RWPE2 (cell line): ENCODE results near the gene VPS9D1.
A peak's percentile ranks its signal among the peaks of the same experiment; 100 is the strongest.
"Not testable (repeated sequence)": the region's sequence is repeated elsewhere in the genome, so short reads cannot be mapped to it uniquely, and the experiment has no call there.

ENCODE experiments used
- ATAC-seq: fragments of 200-7000 bp; cut with Tn5 transposase; 3 replicates; pipeline ENCODE4 v1.9.1; 2021; ENCODE audit warnings: low read depth
- DNase-seq: peaks from one replicate; pipeline ENCODE4 v3.0.0-alpha.2; 2020; ENCODE audit warnings: low spot score
- H3K27ac ChIP-seq: fragments of 450-650 bp; 2 replicates; pipeline ENCODE4 v1.5.1; 2017; ENCODE audit warnings: mild to moderate bottlenecking; ENCODE audit not compliant: poor library complexity, severe bottlenecking
- H3K27me3 ChIP-seq: fragments of 250-450 bp; sonication (Bioruptor Pico); 2 replicates; pipeline ENCODE4 v1.5.1; 2021; ENCODE audit warnings: mild to moderate bottlenecking, moderate library complexity; ENCODE audit not compliant: insufficient read depth, poor library complexity, severe bottlenecking
- H3K36me3 ChIP-seq: fragments of 250-450 bp; sonication (Bioruptor Pico); 2 replicates; pipeline ENCODE4 v1.5.1; 2020; ENCODE audit warnings: low read depth, mild to moderate bottlenecking, moderate library complexity
- H3K4me1 ChIP-seq: fragments of 250-450 bp; sonication (Bioruptor Pico); 2 replicates; pipeline ENCODE4 v1.5.1; 2021; ENCODE audit warnings: mild to moderate bottlenecking, moderate library complexity; ENCODE audit not compliant: insufficient read depth, poor library complexity, severe bottlenecking
- H3K4me3 ChIP-seq: fragments of 250-450 bp; sonication (Bioruptor Pico); 2 replicates; pipeline ENCODE4 v1.5.1; 2021; ENCODE audit warnings: mild to moderate bottlenecking, moderate library complexity; ENCODE audit not compliant: severe bottlenecking
- H3K9me3 ChIP-seq: fragments of 250-450 bp; sonication (Bioruptor Pico); 2 replicates; pipeline ENCODE4 v1.5.1; 2021; ENCODE audit warnings: mild to moderate bottlenecking, moderate library complexity; ENCODE audit not compliant: severe bottlenecking
- TF ChIP-seq, protein P1 (sequence below): fragments of 450-650 bp; IDR thresholded peaks from one replicate; pipeline ENCODE4 v1.5.1; 2017; ENCODE audit warnings: mild to moderate bottlenecking, moderate library complexity; ENCODE audit not compliant: poor library complexity, severe bottlenecking

The VPS9D1 gene

DNA sequence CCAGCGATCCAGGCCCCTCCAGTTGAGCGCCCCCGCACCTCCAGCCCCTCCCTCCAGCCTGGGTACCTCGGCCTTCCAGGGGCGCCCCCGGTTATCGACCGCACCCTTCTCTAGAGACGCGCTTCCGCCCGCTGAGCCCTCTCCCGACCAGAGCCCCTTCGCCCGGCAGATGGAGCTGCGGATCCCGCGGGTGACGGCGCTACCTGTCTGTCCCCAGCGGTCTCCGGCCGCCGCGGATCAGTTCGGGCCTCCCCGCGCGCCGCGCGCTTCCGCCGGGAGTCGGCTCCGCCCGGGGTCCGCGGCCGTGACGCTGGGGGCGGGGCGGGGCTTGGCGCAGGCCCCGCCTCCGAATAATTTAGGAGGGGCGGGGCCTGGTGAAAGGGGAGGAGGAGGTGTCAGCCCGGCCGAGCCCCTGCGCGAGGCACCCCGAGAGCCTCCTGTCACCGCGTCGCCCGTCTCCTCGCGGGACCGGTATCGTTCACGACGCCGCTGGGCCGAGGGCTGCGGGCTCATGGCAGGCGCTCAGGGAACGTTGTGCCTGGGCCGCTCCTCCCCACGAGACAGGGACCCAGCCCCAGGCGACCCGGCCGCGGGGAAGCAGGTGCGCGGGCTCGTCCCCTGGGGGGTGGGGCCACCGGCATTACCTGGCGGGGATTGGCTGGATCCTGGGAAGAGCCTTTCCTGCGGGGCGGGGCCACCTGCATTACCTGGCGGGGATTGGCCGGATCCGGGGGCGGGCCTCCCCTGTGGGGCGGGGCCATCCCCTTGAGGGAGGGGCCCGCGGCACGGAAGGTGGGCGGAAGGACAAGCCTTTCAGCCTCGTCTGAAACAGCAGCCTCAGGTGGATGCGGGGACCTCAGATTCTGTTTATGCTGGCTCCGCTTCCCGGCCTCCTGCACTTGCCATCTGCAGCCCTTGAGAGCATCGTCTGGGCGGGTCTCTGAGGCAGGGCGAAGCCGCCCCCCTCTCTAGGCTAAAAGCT lies 19.0 kb downstream of the VPS9D1 start, which contains the start of gene SPATA2L:
Gene SPATA2L, minus strand, starts transcription at position 281 of the 982 bp plus-strand sequence. CDS start 473 bp downstream, outside the sequence.
- DNase-seq (peak; percentile 98), ATAC-seq (peak; percentile 64)
- Histone ChIP-seq H3K27me3 (no peaks in the 10 kb centered on the region), H3K4me3 (peak within 1 kb of the TSS; percentile 59), H3K27ac (peak within 1 kb of the TSS; percentile 41), H3K4me1 (no peaks in the 10 kb centered on the region), H3K36me3 (no peaks in the 10 kb centered on the region), H3K9me3 (no peaks in the 10 kb centered on the region)
- TF ChIP-seq, protein P1, sequence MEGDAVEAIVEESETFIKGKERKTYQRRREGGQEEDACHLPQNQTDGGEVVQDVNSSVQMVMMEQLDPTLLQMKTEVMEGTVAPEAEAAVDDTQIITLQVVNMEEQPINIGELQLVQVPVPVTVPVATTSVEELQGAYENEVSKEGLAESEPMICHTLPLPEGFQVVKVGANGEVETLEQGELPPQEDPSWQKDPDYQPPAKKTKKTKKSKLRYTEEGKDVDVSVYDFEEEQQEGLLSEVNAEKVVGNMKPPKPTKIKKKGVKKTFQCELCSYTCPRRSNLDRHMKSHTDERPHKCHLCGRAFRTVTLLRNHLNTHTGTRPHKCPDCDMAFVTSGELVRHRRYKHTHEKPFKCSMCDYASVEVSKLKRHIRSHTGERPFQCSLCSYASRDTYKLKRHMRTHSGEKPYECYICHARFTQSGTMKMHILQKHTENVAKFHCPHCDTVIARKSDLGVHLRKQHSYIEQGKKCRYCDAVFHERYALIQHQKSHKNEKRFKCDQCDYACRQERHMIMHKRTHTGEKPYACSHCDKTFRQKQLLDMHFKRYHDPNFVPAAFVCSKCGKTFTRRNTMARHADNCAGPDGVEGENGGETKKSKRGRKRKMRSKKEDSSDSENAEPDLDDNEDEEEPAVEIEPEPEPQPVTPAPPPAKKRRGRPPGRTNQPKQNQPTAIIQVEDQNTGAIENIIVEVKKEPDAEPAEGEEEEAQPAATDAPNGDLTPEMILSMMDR: peak; percentile 34

DNA sequence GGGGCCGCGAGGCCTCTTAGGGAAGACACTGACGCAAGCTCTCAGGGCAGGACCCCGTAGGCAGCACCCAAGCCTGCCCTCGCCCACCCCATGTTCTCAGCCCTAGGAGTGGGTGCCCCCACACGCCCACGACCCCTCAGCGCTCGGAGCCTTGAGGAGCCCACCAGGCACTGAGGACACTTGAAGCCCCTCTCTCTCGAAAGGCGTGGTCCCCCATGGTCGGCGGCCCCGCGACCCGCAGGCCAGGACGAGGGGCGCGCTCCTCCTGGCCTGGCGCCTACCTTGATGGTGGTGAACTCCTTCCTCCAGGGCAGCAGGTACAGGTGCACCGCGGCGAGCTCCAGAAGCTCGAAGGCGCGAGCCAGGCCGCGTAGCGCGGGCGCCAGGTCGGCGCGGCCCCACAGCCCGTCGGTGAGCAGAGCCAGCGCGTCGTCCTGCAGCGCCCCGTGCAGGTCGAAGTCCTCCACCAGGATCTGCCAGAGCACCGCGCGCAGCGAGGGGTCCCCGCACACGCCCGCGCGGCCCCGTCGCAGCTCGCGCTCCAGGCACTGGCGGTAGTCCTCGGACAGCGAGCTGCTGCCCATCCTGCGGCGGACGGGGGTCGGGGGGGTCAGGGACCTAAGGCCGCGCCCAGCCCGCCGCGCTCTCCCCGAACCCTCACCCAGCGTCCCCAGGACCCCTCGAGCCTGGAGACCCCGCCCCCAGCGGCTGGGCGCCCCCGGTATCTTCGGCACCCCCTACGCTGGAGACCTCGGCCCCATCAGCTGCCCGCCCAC lies 19.9 kb downstream of the VPS9D1 start:
- Histone ChIP-seq H3K27ac (peak overlapping the region; percentile 41), H3K36me3 (no peaks in the 10 kb centered on the region), H3K27me3 (no peaks in the 10 kb centered on the region), H3K4me3 (peak overlapping the region; percentile 59), H3K4me1 (no peaks in the 10 kb centered on the region), H3K9me3 (no peaks in the 10 kb centered on the region)
- DNase-seq (peak; percentile 68), ATAC-seq (peak; percentile 40)
- TF ChIP-seq, protein P1: no peak

DNA sequence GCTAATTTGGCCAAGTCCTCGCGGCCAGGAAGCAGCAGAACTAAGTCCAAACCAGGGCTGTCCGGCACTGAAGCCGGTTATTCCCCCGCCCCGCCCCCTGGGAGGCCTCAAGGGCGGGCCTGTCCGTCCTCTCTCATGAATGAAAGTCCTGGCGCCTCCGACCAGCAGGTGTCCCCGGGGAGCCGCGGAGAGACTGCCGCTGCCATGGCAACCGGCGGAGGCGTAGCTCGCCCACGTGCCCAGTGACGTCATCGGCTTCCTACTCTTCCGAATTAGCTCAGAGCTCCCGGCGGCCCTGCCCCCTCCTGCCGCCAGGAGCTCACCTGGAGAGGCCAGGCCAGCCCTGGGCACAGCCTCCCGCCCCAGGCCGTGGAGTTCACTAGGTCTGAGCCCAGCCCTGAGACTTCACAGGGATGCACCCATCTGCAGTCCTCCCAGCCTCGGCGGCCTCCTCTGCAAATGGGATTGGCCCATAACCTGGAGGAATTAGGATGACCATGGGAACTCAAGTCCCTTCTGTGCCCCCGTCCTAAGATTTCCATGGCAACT lies 20.5 kb downstream of the VPS9D1 start:
- H3K36me3 ChIP-seq: peaks cover 6% of the 10 kb centered on the region; the same call in 1 of the 2 replicates
- peak overlapping the region; percentile 41 for H3K27ac ChIP-seq
- TF ChIP-seq, protein P1: peak; percentile 87
- no peaks in the 10 kb centered on the region for H3K9me3 ChIP-seq
- H3K4me3 ChIP-seq: peak overlapping the region; percentile 59
- no peaks in the 10 kb centered on the region for H3K4me1 ChIP-seq
- no peaks in the 10 kb centered on the region for H3K27me3 ChIP-seq
- DNase-seq (peak; percentile 100), ATAC-seq (peak; percentile 69)

GRCh38 chr16:89699629-89700099 lies 21.0 kb downstream of the VPS9D1 start:
- not testable (repeated sequence) for H3K4me3 ChIP-seq, H3K27ac ChIP-seq

GRCh38 chr16:89698717-89699116 lies 22.0 kb downstream of the VPS9D1 start:
- not testable (repeated sequence) for H3K27me3 ChIP-seq, ATAC-seq, H3K27ac ChIP-seq, H3K4me1 ChIP-seq, H3K9me3 ChIP-seq, DNase-seq, H3K4me3 ChIP-seq
- H3K36me3 ChIP-seq: peaks cover 16% of the 10 kb centered on the region

More at GRCh38 chr16:89699629-89700099, 21.0 kb downstream of the VPS9D1 start:
- H3K9me3 ChIP-seq, ATAC-seq, H3K36me3 ChIP-seq, DNase-seq, H3K27me3 ChIP-seq, H3K4me1 ChIP-seq: not testable (repeated sequence)
